ENCODE results near the gene KLHL25. TPM values are rescaled to one million over a fixed set of nuclear protein-coding genes. Genes with fewer than 3 reads are reported as not detected.

Gene KLHL25
- total and polyA plus RNA-seq, 2 of the 8 experiments (the other 6 are each of a cell fraction or from before 2014, with no cell fraction given) = 16.5 to 22.0 TPM

- no peaks in the 10 kb centered on the region for H3K27me3 ChIP-seq (replicated peaks in 1 of 4; ENCODE audit: control insufficient read depth in 3 of 4, extremely low read depth in 1 of 4, insufficient read depth in 3 of 4, low read length in 3 of 4)
- H4K91ac ChIP-seq (replicated peaks; ENCODE audit: insufficient read length, low read length) = no peak overlapping the region
- H4K8ac ChIP-seq (ENCODE audit: extremely low read depth, insufficient read depth, low read length) = no peak overlapping the region
- no peak overlapping the region; the same call in 1 of the 2 replicates for H2BK5ac ChIP-seq (ENCODE audit: low read depth, low read length)
- H3K4me2 ChIP-seq (ENCODE audit: insufficient read depth in 1 of 2, low read depth in 2 of 2, low read length in 2 of 2) = no peak overlapping the region
- H3K23me2 ChIP-seq (ENCODE audit: low read depth, low read length) = no peaks in the 10 kb centered on the region
- POLR2A ChIA-PET (ENCODE audit: partially characterized antibody) = no interaction called here
- H3K18ac ChIP-seq (ENCODE audit: extremely low read depth, low read length) = no peak overlapping the region
- H3K4me1 ChIP-seq (replicated peaks in 1 of 4; ENCODE audit: control insufficient read depth in 3 of 4, insufficient read depth in 4 of 4, low read length in 3 of 4) = peaks cover 0 to 15% (median 3%) of the 10 kb centered on the region in 4 experiments; a peak in 4 of 7 replicates
- no peak overlapping the region for H3K14ac ChIP-seq (ENCODE audit: insufficient read length)
- H3K4me3 ChIP-seq (ENCODE audit: extremely low read depth in 1 of 4, insufficient read depth in 2 of 4, low read depth in 3 of 4, low read length in 4 of 4) = no peak overlapping the region
- no peak overlapping the region for H2AFZ ChIP-seq (ENCODE audit: low read length)
- no peak overlapping the region for H4K5ac ChIP-seq (ENCODE audit: insufficient read length, low read depth, low read length)
- H2BK12ac ChIP-seq (ENCODE audit: low read depth, low read length) = no peak overlapping the region
- no peak overlapping the region for H3K4ac ChIP-seq (replicated peaks; ENCODE audit: insufficient read length, low read depth, low read length)
- FAIRE-seq = no peak
- H3K9me3 ChIP-seq (ENCODE audit: insufficient read depth in 2 of 2, low read depth in 1 of 2, low read length in 1 of 2) = no peaks in the 10 kb centered on the region; a peak in 1 of 4 replicates
- peaks cover 3 to 9% (median 6%) of the 10 kb centered on the region in 4 experiments; a peak in 5 of 8 replicates for H3K36me3 ChIP-seq (ENCODE audit: control insufficient read depth in 2 of 4, insufficient read depth in 4 of 4, low read length in 3 of 4)
- WGBS, 2 experiments (ENCODE audit: extremely low coverage in 1 of 2, insufficient coverage in 1 of 2, insufficient read length in 1 of 2, insufficient replicate concordance in 2 of 2, low coverage in 1 of 2, low lambda C conversion rate in 2 of 2, missing lambda C conversion rate in 1 of 2) = 85% methylated on average over 21 of the region's 21 CpGs; no CpG with 5 or more reads in 1 of the 2 experiments
- peaks cover 42% of the 10 kb centered on the region for H3K79me1 ChIP-seq (ENCODE audit: low read depth, low read length)
- H3K79me2 ChIP-seq (ENCODE audit: control insufficient read depth in 1 of 2, insufficient read depth in 2 of 2, low read length in 2 of 2) = peaks cover 3 to 87% of the 10 kb centered on the region in 2 experiments
- no peak for DNase-seq (ENCODE audit: low read depth in 1 of 2, low spot score in 2 of 2)
- H3K9ac ChIP-seq (replicated peaks in 1 of 4; ENCODE audit: extremely low read depth in 1 of 4, low read depth in 3 of 4, low read length in 3 of 4) = no peak overlapping the region
- H3K23ac ChIP-seq (ENCODE audit: insufficient read length) = no peak overlapping the region
- no peak overlapping the region for H2BK120ac ChIP-seq (replicated peaks; ENCODE audit: low read depth, low read length)
- H4K20me1 ChIP-seq (replicated peaks in 1 of 2; ENCODE audit: control insufficient read depth in 1 of 2, insufficient read depth in 2 of 2, low read length in 2 of 2) = peaks cover 27 to 41% of the 10 kb centered on the region in 2 experiments
- CTCF ChIA-PET (ENCODE audit: partially characterized antibody) = interaction anchor here (0.8 to 2.3 kb wide), 6 partner anchors 8 to 60 kb away, joined by 3 to 5 read pairs (median 4); no protein-coding TSS in a partner anchor
- no peak overlapping the region for H3K27ac ChIP-seq (ENCODE audit: low read depth, low read length)
- H3K56ac ChIP-seq (replicated peaks; ENCODE audit: insufficient read length, low read depth, low read length) = no peak overlapping the region
- H2BK20ac ChIP-seq (ENCODE audit: low read length) = no peak overlapping the region
- H2AK5ac ChIP-seq (ENCODE audit: low read depth, low read length) = no peak overlapping the region
- H2BK15ac ChIP-seq (ENCODE audit: low read length) = no peak overlapping the region
- TF ChIP-seq ATF2 (IDR thresholded peaks at IDR 0.05; ENCODE audit: low read length) (no peak), HDAC2 (IDR thresholded peaks at IDR 0.05; ENCODE audit: borderline replicate concordance in 1 of 2, low read depth in 2 of 2, low read length in 2 of 2) (no peak), KDM1A (IDR thresholded peaks at IDR 0.05; ENCODE audit: borderline replicate concordance, low read length) (no peak), PHF8 (conservative IDR thresholded peaks at IDR 0.05; ENCODE audit: low read depth, low read length) (no peak), RNF2 (IDR thresholded peaks at IDR 0.05; ENCODE audit: borderline replicate concordance, low read depth, low read length, missing control alignments, poor library complexity, severe bottlenecking) (no peak), JUN (IDR thresholded peaks at IDR 0.05; ENCODE audit: low read depth, low read length) (no peak), CHD1 (IDR thresholded peaks at IDR 0.05; ENCODE audit: low read depth, low read length) (no peak), POLR2A (IDR thresholded peaks at IDR 0.05; ENCODE audit: control extremely low read depth in 1 of 2, low read depth in 2 of 2, low read length in 2 of 2) (no peak), BACH1 (IDR thresholded peaks at IDR 0.05; ENCODE audit: low read length) (no peak)
Measured at GRCh38 chr15:85770096-85771041, 24.4 kb downstream of the KLHL25 start.
